Panc1 (cell line): ENCODE data around the gene C15orf40.

Experiments used
- POLR2AphosphoS5 ChIP-seq: IDR thresholded peaks from 2 replicates; pipeline ENCODE4 v1.6.1; 2012; ENCODE audit warnings: mild to moderate bottlenecking, low read depth, low read length, moderate library complexity
- SIN3A ChIP-seq: IDR thresholded peaks from 2 replicates; pipeline ENCODE4 v1.6.1; 2012; ENCODE audit warnings: low read depth, mild to moderate bottlenecking, low read length, moderate library complexity, borderline replicate concordance; ENCODE audit not compliant: insufficient read depth
- TCF7L2 ChIP-seq: IDR thresholded peaks from 2 replicates; pipeline ENCODE4 v1.6.1; 2011; ENCODE audit warnings: mild to moderate bottlenecking, low read depth, low read length, inconsistent platforms
- TF ChIP-seq, protein P1 (sequence below): fragments of 450-650 bp; IDR thresholded peaks from 2 replicates; pipeline ENCODE4 v1.5.1; 2017; ENCODE audit warnings: mild to moderate bottlenecking
- TF ChIP-seq, protein P2 (sequence below), 2 experiments: IDR thresholded peaks; 2 replicates each; pipeline ENCODE4 v1.6.1; 2011 to 2012; ENCODE audit warnings: low read depth in 2 of 2, control low read depth in 1 of 2, low read length in 1 of 2, mild to moderate bottlenecking in 1 of 2, moderate library complexity in 1 of 2; ENCODE audit not compliant: insufficient read depth in 1 of 2

DNA sequence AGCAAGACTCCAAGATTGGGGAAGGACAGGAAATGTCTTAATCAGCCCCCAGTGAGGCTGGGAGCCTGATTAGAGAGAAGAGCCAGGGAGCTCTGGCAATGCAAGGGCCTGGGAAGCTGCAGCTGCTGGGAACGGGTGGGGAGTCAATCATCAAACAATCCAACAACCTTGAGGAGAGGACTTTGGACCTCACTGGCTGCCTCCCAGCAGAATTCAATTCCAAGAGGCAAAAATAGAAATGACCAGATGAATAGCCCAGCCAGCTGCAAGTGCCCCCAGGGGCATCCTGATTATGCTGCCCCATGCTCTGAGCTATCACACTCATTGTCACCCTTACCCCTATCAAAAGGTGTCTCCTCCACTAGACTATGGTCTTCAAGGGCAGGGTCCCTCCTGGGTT, 52.8 kb downstream of the C15orf40 start:
- TF ChIP-seq, protein P1, sequence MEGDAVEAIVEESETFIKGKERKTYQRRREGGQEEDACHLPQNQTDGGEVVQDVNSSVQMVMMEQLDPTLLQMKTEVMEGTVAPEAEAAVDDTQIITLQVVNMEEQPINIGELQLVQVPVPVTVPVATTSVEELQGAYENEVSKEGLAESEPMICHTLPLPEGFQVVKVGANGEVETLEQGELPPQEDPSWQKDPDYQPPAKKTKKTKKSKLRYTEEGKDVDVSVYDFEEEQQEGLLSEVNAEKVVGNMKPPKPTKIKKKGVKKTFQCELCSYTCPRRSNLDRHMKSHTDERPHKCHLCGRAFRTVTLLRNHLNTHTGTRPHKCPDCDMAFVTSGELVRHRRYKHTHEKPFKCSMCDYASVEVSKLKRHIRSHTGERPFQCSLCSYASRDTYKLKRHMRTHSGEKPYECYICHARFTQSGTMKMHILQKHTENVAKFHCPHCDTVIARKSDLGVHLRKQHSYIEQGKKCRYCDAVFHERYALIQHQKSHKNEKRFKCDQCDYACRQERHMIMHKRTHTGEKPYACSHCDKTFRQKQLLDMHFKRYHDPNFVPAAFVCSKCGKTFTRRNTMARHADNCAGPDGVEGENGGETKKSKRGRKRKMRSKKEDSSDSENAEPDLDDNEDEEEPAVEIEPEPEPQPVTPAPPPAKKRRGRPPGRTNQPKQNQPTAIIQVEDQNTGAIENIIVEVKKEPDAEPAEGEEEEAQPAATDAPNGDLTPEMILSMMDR = no peak
- no peak for TF ChIP-seq POLR2AphosphoS5
- no peak for TF ChIP-seq TCF7L2
- TF ChIP-seq, protein P2, sequence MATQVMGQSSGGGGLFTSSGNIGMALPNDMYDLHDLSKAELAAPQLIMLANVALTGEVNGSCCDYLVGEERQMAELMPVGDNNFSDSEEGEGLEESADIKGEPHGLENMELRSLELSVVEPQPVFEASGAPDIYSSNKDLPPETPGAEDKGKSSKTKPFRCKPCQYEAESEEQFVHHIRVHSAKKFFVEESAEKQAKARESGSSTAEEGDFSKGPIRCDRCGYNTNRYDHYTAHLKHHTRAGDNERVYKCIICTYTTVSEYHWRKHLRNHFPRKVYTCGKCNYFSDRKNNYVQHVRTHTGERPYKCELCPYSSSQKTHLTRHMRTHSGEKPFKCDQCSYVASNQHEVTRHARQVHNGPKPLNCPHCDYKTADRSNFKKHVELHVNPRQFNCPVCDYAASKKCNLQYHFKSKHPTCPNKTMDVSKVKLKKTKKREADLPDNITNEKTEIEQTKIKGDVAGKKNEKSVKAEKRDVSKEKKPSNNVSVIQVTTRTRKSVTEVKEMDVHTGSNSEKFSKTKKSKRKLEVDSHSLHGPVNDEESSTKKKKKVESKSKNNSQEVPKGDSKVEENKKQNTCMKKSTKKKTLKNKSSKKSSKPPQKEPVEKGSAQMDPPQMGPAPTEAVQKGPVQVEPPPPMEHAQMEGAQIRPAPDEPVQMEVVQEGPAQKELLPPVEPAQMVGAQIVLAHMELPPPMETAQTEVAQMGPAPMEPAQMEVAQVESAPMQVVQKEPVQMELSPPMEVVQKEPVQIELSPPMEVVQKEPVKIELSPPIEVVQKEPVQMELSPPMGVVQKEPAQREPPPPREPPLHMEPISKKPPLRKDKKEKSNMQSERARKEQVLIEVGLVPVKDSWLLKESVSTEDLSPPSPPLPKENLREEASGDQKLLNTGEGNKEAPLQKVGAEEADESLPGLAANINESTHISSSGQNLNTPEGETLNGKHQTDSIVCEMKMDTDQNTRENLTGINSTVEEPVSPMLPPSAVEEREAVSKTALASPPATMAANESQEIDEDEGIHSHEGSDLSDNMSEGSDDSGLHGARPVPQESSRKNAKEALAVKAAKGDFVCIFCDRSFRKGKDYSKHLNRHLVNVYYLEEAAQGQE (IDR thresholded peaks at IDR 0.05; ENCODE audit: insufficient read depth in 1 of 2, low read depth in 2 of 2, low read length in 1 of 2) = no peak
- TF ChIP-seq SIN3A = no peak
